OCI-LY7 (cell line): Measurements from ENCODE around the gene GRAP2. TPM values are rescaled to one million over a fixed set of nuclear protein-coding genes. Genes with fewer than 3 reads are reported as not detected.
"Not testable (repeated sequence)": the region's sequence is repeated elsewhere in the genome, so short reads cannot be mapped to it uniquely, and the experiment has no call there.

Source experiments
- BruUV-seq: library from RNA; stranded (reverse); fragments of 400-500 nt; replicated peaks from 2 replicates; lab custom pipeline; 2021; lab: Mats Ljungman, UMichigan
- CTCF ChIA-PET: fragments of 300-600 bp; sonication (Branson Sonifier 250); formaldehyde crosslinking; loops from one replicate; lab custom pipeline; 2022; ENCODE audit warnings: antibody characterized with exemption; ENCODE audit not compliant: unreplicated experiment; lab: Charles Lee
- POLR2A ChIA-PET: fragments of 300-600 bp; sonication (Branson Sonifier 250); formaldehyde crosslinking; loops from one replicate; lab custom pipeline; 2022; ENCODE audit warnings: antibody characterized with exemption; lab: Charles Lee
- DNase-seq: peaks from one replicate; pipeline ENCODE4 v3.0.0-alpha.2; 2015; ENCODE audit warnings: low spot score
- H2AFZ ChIP-seq: fragments of 200-600 bp; sonication (generic), shearing (Covaris generic); 2 replicates; pipeline ENCODE4 v1.6.1; 2014; ENCODE audit warnings: mild to moderate bottlenecking, antibody characterized with exemption, low read length, moderate library complexity
- H3K27ac ChIP-seq: fragments of 200-600 bp; sonication (generic); 2 replicates; pipeline ENCODE4 v1.5.1; 2014; ENCODE audit warnings: mixed run types, low read depth, mild to moderate bottlenecking, moderate library complexity, low read length, inconsistent platforms; ENCODE audit not compliant: poor library complexity, severe bottlenecking
- H3K36me3 ChIP-seq: fragments of 200-600 bp; sonication (generic); 2 replicates; pipeline ENCODE4 v1.6.1; 2014; ENCODE audit warnings: mild to moderate bottlenecking, antibody characterized with exemption, low read length, moderate library complexity, mixed read lengths; ENCODE audit not compliant: insufficient read depth
- H3K4me1 ChIP-seq: fragments of 200-600 bp; sonication (generic); 2 replicates; pipeline ENCODE4 v1.5.1; 2014; ENCODE audit warnings: mild to moderate bottlenecking, low read length; ENCODE audit not compliant: insufficient read depth, poor library complexity, severe bottlenecking
- H3K4me2 ChIP-seq: fragments of 200-600 bp; sonication (generic); 2 replicates; pipeline ENCODE4 v1.6.1; 2014; ENCODE audit warnings: mild to moderate bottlenecking, low read length
- H3K4me3 ChIP-seq: fragments of 200-600 bp; sonication (generic); 2 replicates; pipeline ENCODE4 v1.5.1; 2014; ENCODE audit warnings: mild to moderate bottlenecking, low read depth, low read length; ENCODE audit not compliant: poor library complexity, severe bottlenecking
- H3K79me2 ChIP-seq: fragments of 200-600 bp; sonication (generic); 2 replicates; pipeline ENCODE4 v1.6.1; 2016; ENCODE audit warnings: low read depth, mild to moderate bottlenecking, low read length, moderate library complexity, mixed read lengths; ENCODE audit not compliant: insufficient read depth
- H3K9me2 ChIP-seq: fragments of 200-600 bp; sonication (generic); 2 replicates; pipeline ENCODE4 v1.6.1; 2016; ENCODE audit warnings: mild to moderate bottlenecking, low read length, mixed read lengths; ENCODE audit not compliant: insufficient read depth
- H3K9me3 ChIP-seq: fragments of 200-600 bp; sonication (generic); 2 replicates; pipeline ENCODE4 v1.6.1; 2014; ENCODE audit warnings: mild to moderate bottlenecking, mixed run types, low read length, mixed read lengths
- H4K20me1 ChIP-seq: fragments of 200-600 bp; sonication (generic); 2 replicates; pipeline ENCODE4 v1.6.1; 2014; ENCODE audit warnings: mild to moderate bottlenecking, antibody characterized with exemption, low read length, moderate library complexity, mixed read lengths; ENCODE audit not compliant: insufficient read depth
- CTCF ChIP-seq: fragments of 200-600 bp; sonication (generic); conservative IDR thresholded peaks from 2 replicates; pipeline ENCODE4 v1.5.1; 2014; ENCODE audit warnings: mild to moderate bottlenecking, antibody characterized with exemption, low read length, moderate library complexity, mixed read lengths
- EZH2phosphoT487 ChIP-seq: fragments of 200-600 bp; sonication (generic); IDR thresholded peaks from 2 replicates; pipeline ENCODE4 v1.6.1; 2018; ENCODE audit warnings: low read depth, borderline replicate concordance, mild to moderate bottlenecking, mixed run types, antibody characterized with exemption, low read length, moderate library complexity, mixed read lengths
- intact Hi-C: fragments of 100-400 bp; cut with micrococcal nuclease; formaldehyde crosslinking; loops from one replicate; pipeline ENCODE4 v1.10.0; 2022; ENCODE audit not compliant: unreplicated experiment
- total RNA-seq, 2 experiments: library from RNA; depleted of rRNA in 1 of 2; stranded (reverse); fragments of >200 nt in 1 of 2; shearing (Covaris generic) in 1 of 2; gene quantifications; 2 replicates each; pipeline ENCODE4 v1.2.3, GENCODE V29; 2014 to 2022

Gene GRAP2
- total RNA-seq, 2 experiments from 2014 or later: not detected

- Histone ChIP-seq H3K36me3 (no peaks in the 10 kb centered on the region), H3K4me1 (peaks cover 36% of the 10 kb centered on the region), H3K4me2 (no peak overlapping the region), H2AFZ (no peak overlapping the region), H3K27ac (no peak overlapping the region), H3K9me2 (no peaks in the 10 kb centered on the region), H3K79me2 (no peaks in the 10 kb centered on the region), H3K9me3 (no peaks in the 10 kb centered on the region), H4K20me1 (no peaks in the 10 kb centered on the region), H3K4me3 (no peak overlapping the region)
- TF ChIP-seq CTCF (no peak), EZH2phosphoT487 (no peak)
- POLR2A ChIA-PET: no interaction called here
- no TSS peak for BruUV-seq
- DNase-seq: no peak
- intact Hi-C loops: no loop called here
- CTCF ChIA-PET: no interaction called here
Measured at GRCh38 chr22:39901565-39902146, 772 bp downstream of the GRAP2 start.

GRCh38 chr22:39904024-39904423 is 3.1 kb downstream of the GRAP2 start:
- H3K79me2 ChIP-seq, H3K36me3 ChIP-seq, H4K20me1 ChIP-seq, DNase-seq, H3K4me2 ChIP-seq, H3K27ac ChIP-seq, H3K9me3 ChIP-seq, POLR2A ChIA-PET, BruUV-seq, H3K9me2 ChIP-seq, intact Hi-C loops, H3K4me3 ChIP-seq, CTCF ChIA-PET, H2AFZ ChIP-seq: not testable (repeated sequence)
- peaks cover 22% of the 10 kb centered on the region for H3K4me1 ChIP-seq

- TF ChIP-seq CTCF: no peak
- TF ChIP-seq EZH2phosphoT487: no peak
- CTCF ChIA-PET: no interaction called here
- Histone ChIP-seq H3K79me2 (no peaks in the 10 kb centered on the region), H3K4me1 (peaks cover 14% of the 10 kb centered on the region), H2AFZ (no peak overlapping the region), H3K9me2 (no peaks in the 10 kb centered on the region), H4K20me1 (no peaks in the 10 kb centered on the region), H3K36me3 (no peaks in the 10 kb centered on the region), H3K9me3 (no peaks in the 10 kb centered on the region), H3K4me2 (no peak overlapping the region), H3K27ac (no peak overlapping the region), H3K4me3 (no peak overlapping the region)
- no TSS peak for BruUV-seq
- intact Hi-C loops: no loop called here
- DNase-seq: no peak
- POLR2A ChIA-PET: no interaction called here
Measured at GRCh38 chr22:39904862-39905261, 4.0 kb downstream of the GRAP2 start.
